GM12892 (cell line): ENCODE measurements around the gene FKRP.
A peak's percentile ranks its signal among the peaks of the same experiment; 100 is the strongest.

ENCODE experiments used
- DNase-seq: peaks from one replicate; pipeline ENCODE4 v3.0.0; 2011; ENCODE audit not compliant: insufficient read length
- FAIRE-seq: peaks from 2 replicates; lab custom pipeline; 2011; peaks lifted over from hg19 to GRCh38; lab: Jason Lieb, UNC
- POLR2A ChIP-seq: IDR thresholded peaks from 2 replicates; pipeline ENCODE4 v1.6.1; 2011; ENCODE audit warnings: low read depth, low read length, control low read depth
- POLR2AphosphoS5 ChIP-seq: IDR thresholded peaks from 2 replicates; pipeline ENCODE4 v1.6.1; 2011; ENCODE audit warnings: low read depth, low read length, control low read depth
- TAF1 ChIP-seq: IDR thresholded peaks from 2 replicates; pipeline ENCODE4 v1.6.1; 2011; ENCODE audit warnings: low read depth, mild to moderate bottlenecking, control low read depth, low read length, borderline replicate concordance

Gene FKRP

DNA sequence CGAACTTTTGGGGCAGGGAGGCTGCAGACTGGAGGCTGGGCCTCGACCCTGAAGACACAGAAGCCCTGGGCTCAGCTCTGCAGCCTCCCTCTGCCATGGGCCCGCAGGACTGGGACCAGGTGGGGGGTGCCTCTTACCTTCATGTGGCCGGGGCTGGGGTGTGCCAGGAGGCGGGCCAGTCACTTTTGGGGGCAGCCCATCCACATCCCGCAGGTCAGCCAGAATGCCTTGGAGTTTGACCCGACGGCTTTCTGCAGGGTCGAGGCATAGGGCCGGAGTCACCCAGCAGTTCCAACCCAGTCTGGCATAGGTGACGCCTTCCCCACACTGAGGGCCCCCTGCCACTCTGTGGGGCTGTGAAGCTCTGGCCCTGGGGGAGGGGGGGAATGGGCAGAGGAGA lies 18.1 kb upstream of the FKRP start:
- FAIRE-seq (no peak), DNase-seq (no peak)
- no peak for TF ChIP-seq TAF1
- no peak for TF ChIP-seq POLR2A
- no peak for TF ChIP-seq POLR2AphosphoS5

DNA sequence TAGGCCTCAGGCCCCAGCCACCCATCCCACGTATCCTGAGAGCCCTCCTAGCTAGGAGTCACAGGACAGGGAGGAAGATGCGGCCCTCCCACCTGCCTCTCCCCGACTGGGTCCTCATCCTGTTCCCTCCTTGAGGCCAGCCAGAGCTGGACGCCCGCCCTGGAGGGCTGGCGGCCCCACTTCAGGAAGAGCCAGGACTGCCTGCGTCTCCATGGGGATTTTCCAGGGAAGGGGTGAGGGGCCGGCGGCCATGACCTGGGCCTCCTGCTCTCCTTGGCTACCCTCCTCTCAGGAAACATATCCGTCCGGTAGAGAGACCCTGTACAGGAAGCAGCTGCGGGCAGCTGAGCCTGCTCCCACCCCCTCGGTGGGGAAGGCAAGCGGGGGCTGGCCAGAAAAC lies 17.6 kb upstream of the FKRP start:
- FAIRE-seq: no peak
- DNase-seq: no peak

DNA sequence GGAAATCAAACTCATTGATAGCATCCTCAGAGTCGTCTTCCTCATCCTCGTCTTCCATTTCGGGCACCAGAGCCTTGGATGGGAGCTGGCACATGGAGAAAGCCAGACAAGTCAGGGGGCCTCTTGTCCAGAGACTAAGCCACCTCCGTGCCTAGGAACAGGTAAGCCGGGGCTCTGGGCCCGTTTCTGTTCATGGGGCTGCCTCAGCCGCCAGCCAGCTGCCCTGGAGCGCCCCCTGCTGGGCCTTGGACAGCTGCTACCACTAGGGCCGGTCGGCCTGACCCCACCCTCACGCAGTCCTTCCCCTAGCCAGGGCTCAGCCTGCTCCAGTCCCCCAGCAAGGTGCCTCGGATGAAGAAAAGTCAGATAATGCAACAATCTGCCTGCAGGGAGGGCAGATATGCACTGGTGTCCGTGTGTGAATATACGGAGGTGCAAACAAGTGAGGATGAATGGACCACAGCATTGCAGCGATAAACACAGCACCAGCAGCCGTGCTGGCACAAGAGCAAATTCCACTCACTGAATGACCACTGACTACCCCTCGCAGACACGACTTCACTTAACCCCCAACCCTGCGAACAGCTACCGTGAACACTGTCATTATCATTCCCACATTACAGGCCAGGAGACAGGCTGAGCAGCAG lies 17.0 kb upstream of the FKRP start:
- TF ChIP-seq POLR2AphosphoS5 (0 out of 2 replicates have a peak, but pooled peaks have one; percentile 29), TAF1 (no peak), POLR2A (no peak)
- DNase-seq (peak; percentile 98), FAIRE-seq (peak; percentile 87)

More for the DNA sequence above, 17.6 kb upstream of the FKRP start:
- no peak for TF ChIP-seq POLR2A
- TF ChIP-seq TAF1: no peak
- TF ChIP-seq POLR2AphosphoS5: no peak

DNA sequence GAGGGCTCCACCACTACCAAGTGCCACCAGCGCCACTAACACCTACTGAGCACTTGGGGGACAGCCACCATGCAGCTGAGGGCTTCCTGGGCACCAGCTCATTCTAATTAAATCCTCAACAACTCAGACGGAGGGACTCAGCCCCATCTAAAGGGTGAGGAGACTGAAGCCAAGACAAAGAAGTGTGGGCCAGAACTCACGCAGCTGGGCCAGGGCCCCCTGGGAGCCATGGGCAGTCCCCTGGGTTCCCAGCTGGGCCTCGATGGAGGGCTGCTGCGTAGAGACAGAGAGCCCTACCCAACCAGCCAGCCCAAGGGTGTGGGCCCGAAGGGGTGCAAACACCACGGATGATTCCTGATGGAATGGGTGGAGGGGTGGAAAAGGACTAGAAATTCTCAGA lies 16.2 kb upstream of the FKRP start:
- DNase-seq: no peak
- no peak for TF ChIP-seq POLR2A
- no peak for TF ChIP-seq POLR2AphosphoS5
- TF ChIP-seq TAF1: no peak
- no peak for FAIRE-seq

DNA sequence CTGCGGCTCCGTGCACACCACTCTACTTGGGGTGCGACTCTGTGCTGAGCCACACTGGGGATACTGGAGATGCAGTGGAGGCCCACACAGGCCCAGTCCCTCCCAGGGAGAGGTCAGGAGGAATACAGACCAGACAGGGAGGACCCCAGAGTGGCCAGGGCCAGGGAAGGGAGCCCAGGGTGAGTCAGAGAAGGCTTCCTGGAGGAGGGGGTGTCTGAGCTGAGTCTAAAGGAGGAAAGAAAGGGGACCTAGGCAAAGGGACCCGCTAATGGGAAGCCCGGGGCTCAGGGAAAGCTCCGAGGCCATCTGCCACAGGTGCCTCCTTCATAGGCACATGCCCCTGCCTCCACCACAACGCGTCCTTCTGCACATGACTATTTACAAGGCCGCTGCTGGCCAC lies 15.7 kb upstream of the FKRP start:
- no peak for FAIRE-seq
- TF ChIP-seq POLR2A (no peak), TAF1 (no peak), POLR2AphosphoS5 (no peak)

DNA sequence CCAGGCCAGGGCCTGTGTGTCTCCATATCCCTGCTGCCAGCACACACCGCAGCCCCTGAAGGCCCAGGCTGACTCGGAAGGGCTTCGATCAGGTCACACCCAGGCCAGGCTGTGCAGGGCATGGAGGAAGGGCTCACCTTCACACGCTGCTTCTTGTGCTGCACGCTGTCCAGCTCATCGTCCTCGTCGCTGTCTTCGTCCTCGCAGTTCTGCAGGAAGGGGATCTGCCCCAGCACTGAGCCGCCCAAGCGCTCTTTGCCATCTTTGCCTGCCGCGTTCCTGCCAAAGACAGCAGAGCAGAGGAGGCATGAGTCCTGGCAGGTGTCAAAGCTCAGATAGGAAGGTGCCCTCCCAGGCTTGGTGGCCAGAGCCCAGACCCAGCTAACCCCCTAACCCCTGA lies 15.3 kb upstream of the FKRP start:
- no peak for TF ChIP-seq POLR2AphosphoS5
- no peak for TF ChIP-seq POLR2A
- no peak for TF ChIP-seq TAF1
- DNase-seq (no peak), FAIRE-seq (no peak)

More for the DNA sequence above, 15.7 kb upstream of the FKRP start:
- DNase-seq: no peak

DNA sequence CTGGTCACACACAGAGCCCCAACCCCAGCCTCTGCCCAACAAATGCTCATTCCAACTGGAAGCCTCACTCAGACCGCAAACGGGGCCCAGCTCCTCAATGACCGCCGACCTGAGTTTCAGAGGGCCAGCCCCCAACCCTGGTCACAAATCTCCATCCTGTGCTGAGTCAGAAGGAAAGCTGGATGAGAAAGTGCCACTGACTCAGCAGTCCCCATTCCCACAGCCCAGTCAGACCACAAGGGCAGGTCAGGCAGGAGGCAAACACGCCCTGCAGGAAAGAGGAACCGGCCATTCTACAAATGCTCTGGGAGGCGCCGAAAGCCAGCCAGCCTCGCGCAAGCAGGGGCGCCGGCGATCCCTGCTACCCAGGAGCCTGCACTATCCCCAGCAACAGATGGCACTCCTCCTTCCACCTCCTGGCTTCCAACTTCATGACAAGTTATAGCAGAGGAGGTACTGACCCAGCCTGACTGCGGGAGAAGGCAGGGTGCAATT lies 14.8 kb upstream of the FKRP start:
- TF ChIP-seq POLR2AphosphoS5: no peak
- TF ChIP-seq TAF1: no peak
- TF ChIP-seq POLR2A: no peak
- no peak for DNase-seq
- FAIRE-seq: no peak

DNA sequence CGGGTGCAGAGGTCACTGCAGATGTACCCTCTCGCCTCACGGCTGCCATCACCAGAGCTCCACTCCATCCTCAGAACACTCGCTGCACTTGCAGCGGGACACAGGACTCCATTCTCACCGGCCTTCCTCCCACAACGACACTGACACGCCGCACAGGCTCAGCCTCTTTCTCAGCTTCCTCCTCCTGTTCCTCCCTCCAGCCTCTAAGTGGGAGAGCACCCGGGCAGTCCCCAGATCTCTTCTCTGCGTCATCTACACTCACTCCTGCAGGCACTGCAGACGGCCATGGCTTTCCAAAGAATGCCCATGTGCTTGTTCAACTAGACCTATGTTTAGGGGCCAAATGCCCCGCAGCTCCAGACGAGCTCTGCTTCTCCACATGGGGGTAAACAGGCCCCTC lies 14.3 kb upstream of the FKRP start:
- no peak for TF ChIP-seq POLR2A
- no peak for TF ChIP-seq POLR2AphosphoS5
- TF ChIP-seq TAF1: no peak
- FAIRE-seq (no peak), DNase-seq (no peak)

DNA sequence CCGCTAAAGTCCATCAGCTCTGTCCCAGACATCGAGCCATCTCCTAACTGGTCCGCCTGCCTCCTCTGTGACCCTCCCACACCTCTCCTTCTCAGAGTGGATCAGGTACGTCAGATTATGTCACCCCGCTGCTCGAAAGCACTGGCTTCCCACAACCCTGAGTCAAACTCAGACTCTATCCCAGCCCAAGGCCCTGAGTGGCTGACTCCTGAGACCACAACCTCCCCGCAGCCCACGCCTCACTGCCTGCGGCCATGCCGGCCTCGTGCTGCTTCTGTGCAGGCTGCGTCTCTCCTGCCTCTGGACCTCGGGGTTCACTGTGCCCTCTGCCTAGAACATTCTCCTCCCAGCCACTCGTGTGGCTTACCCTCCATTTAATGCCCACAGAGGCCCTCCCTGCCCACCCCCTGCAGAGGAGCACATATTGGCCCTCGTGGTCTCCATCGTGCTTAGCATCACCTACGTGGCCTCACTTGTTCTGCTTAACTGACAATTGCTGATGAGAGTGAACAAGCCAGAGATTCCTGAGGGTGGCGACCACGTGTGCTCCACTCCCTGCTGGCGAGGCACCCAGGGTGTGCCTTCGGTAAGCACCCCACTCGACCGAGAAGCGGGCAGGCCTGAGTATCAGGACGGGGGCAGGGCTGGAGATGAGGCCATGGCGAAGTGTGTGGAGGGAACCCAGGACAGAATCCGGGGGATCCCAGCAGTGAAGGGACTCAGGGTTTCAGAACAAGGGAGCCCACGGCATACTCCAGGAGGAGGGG lies 13.5 kb upstream of the FKRP start:
- DNase-seq (no peak), FAIRE-seq (no peak)
- TF ChIP-seq POLR2AphosphoS5 (no peak), TAF1 (no peak), POLR2A (no peak; the same call in 1 of the 2 replicates)

DNA sequence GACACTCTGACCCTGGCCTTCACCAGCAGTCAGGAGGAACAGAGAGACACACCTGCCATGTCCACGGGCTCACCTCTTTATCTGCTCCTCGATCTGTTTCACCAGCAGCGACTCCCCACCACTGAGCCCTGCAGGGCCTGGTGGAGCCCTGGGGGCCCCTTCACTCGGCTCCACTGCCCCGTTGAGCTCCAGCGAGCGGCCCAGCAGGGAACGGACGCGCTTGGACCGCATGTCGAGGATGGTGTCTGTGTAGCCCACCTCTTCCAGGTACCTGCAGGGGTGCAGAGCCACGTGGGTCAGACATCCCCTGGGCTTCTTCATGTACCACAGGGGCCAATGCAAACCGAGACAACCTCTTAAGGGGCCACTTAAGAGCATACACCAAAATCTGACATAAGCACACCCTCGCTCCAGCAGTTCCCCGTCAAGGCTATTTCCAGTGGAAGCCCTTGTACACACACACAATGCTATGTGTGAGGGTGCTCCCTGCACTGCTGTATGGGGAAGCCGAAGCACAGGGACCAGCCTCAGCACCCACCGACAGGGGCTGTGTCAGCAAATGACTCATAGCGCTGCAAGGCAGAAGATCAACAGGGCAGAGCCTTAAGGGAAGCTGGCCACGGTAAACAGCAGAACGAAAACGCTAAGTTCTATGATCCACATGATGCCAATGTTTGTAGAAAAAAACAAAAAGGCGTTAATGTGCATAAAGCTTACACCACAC lies 12.7 kb upstream of the FKRP start:
- FAIRE-seq: no peak

DNA sequence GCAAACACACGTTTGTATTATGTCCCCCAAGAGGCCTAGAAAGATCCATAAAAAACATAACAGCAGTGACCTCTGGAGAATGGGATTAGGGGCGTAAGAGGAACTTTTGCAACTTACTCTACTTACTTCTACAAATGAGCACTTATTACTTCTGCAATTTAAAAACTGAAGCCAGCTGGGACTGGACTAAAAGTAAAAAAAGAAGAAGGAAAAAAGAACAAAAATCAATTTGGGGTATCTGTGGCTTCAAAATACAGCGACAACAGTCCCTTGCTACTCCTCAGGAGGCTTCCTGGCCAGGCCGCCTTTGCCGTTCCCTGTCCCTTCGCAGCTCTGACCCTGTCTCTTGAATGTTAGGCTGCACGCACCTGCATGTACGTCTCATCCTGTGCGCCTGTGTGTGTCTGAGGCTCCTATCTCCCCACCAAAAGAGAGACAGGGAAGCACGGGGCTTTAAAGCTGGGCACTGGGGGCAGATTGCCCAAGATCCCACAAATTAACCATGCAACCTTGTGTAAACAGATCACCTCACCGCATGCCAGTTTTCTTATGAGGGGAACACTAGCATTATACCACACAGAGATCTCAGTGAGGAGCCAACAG lies 12.1 kb upstream of the FKRP start:
- DNase-seq: no peak
- FAIRE-seq: no peak
- no peak for TF ChIP-seq POLR2AphosphoS5
- no peak for TF ChIP-seq TAF1
- TF ChIP-seq POLR2A: no peak

More for the DNA sequence above, 12.7 kb upstream of the FKRP start:
- TF ChIP-seq POLR2AphosphoS5 (no peak), TAF1 (no peak), POLR2A (no peak)
- no peak for DNase-seq
